Esophagus muscularis mucosa (tissue), 4 donors: ENCODE results near the gene SH3RF2.

Experiments
- EP300 ChIP-seq: sonication (generic); formaldehyde crosslinking; IDR thresholded peaks from one replicate; pipeline ENCODE4 v1.6.1; 2017; ENCODE audit warnings: antibody characterized with exemption
- POLR2A ChIP-seq: fragments of 450-650 bp; IDR thresholded peaks from one replicate; pipeline ENCODE4 v1.6.1; 2017; ENCODE audit warnings: antibody characterized with exemption, moderate library complexity, mild to moderate bottlenecking, low read depth
- POLR2AphosphoS5 ChIP-seq, 2 donors: sonication (generic); formaldehyde crosslinking; IDR thresholded peaks; one replicate each; pipeline ENCODE4 v1.6.1; 2017; ENCODE audit warnings: antibody characterized with exemption in 2 of 2
- TF ChIP-seq, protein P1 (sequence below), 3 experiments: fragments of 200-600 bp in 2 of 3; fragments of 450-650 bp in 1 of 3; sonication (generic) in 2 of 3; IDR thresholded peaks; one replicate each; pipeline ENCODE4 v1.5.1; 2017 to 2019; ENCODE audit warnings: antibody characterized with exemption in 3 of 3, mild to moderate bottlenecking in 2 of 3, moderate library complexity in 1 of 3

GRCh38 chr5:145919413-145919812, 17.0 kb upstream of the SH3RF2 start:
- TF ChIP-seq POLR2A (no peak), POLR2AphosphoS5 (IDR thresholded peaks at IDR 0.05) (no peak), EP300 (no peak)
- TF ChIP-seq, protein P1, sequence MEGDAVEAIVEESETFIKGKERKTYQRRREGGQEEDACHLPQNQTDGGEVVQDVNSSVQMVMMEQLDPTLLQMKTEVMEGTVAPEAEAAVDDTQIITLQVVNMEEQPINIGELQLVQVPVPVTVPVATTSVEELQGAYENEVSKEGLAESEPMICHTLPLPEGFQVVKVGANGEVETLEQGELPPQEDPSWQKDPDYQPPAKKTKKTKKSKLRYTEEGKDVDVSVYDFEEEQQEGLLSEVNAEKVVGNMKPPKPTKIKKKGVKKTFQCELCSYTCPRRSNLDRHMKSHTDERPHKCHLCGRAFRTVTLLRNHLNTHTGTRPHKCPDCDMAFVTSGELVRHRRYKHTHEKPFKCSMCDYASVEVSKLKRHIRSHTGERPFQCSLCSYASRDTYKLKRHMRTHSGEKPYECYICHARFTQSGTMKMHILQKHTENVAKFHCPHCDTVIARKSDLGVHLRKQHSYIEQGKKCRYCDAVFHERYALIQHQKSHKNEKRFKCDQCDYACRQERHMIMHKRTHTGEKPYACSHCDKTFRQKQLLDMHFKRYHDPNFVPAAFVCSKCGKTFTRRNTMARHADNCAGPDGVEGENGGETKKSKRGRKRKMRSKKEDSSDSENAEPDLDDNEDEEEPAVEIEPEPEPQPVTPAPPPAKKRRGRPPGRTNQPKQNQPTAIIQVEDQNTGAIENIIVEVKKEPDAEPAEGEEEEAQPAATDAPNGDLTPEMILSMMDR (IDR thresholded peaks at IDR 0.05) = no peak
